HG03378 (cell line): ENCODE results near the gene ELL.
"Not testable (repeated sequence)": the region's sequence is repeated elsewhere in the genome, so short reads cannot be mapped to it uniquely, and the experiment has no call there.

Experiments used
- ATAC-seq: cut with Tn5 transposase; IDR thresholded peaks from one replicate; pipeline ENCODE4 v1.9.1; 2021; ENCODE audit warnings: mild to moderate bottlenecking, moderate library complexity; ENCODE audit not compliant: unreplicated experiment

ELL gene

GRCh38 chr19:18532168-18532890, 10.5 kb upstream of the ELL start:
- no peak for ATAC-seq

GRCh38 chr19:18531485-18531884, 9.6 kb upstream of the ELL start:
- no peak for ATAC-seq

GRCh38 chr19:18529782-18530181, 7.9 kb upstream of the ELL start:
- no peak for ATAC-seq

GRCh38 chr19:18526316-18526715, 4.4 kb upstream of the ELL start:
- no peak for ATAC-seq

GRCh38 chr19:18523841-18524240, 2.0 kb upstream of the ELL start:
- no peak for ATAC-seq

GRCh38 chr19:18522862-18523440, 1.1 kb upstream of the ELL start:
- not testable (repeated sequence) for ATAC-seq

GRCh38 chr19:18522124-18522861, 423 bp upstream of the ELL start:
- ATAC-seq = peak; percentile 87

GRCh38 chr19:18520848-18521691, 800 bp downstream of the ELL start:
- no peak for ATAC-seq

GRCh38 chr19:18519962-18520847, 1.7 kb downstream of the ELL start:
- ATAC-seq = no peak

- no peak for ATAC-seq
These were observed 3.2 kb downstream of the ELL start for GRCh38 chr19:18518639-18519038.

GRCh38 chr19:18517606-18518005, 4.3 kb downstream of the ELL start:
- no peak for ATAC-seq

- no peak for ATAC-seq
These were observed 5.9 kb downstream of the ELL start for GRCh38 chr19:18515959-18516358.

- no peak for ATAC-seq
These were observed 6.8 kb downstream of the ELL start for GRCh38 chr19:18514800-18515682.

- no peak for ATAC-seq
These were observed 8.0 kb downstream of the ELL start for GRCh38 chr19:18513868-18514267.

GRCh38 chr19:18510216-18510615, 11.7 kb downstream of the ELL start:
- ATAC-seq = no peak

- no peak for ATAC-seq
These were observed 13.3 kb downstream of the ELL start for GRCh38 chr19:18508585-18508984.

GRCh38 chr19:18507727-18508440, 14.0 kb downstream of the ELL start:
- ATAC-seq = no peak

GRCh38 chr19:18507021-18507726, 14.7 kb downstream of the ELL start:
- ATAC-seq = no peak
